Neural progenitor cell (in vitro differentiated cells): ENCODE measurements around the gene ZIC4.

Experiments used
- CTCF ChIP-seq: fragments of 200-600 bp; sonication (generic); IDR thresholded peaks from 2 replicates; pipeline ENCODE4 v1.5.1; 2017; ENCODE audit warnings: antibody characterized with exemption, mild to moderate bottlenecking
- EZH2phosphoT487 ChIP-seq: fragments of 200-600 bp; sonication (generic); IDR thresholded peaks from 2 replicates; pipeline ENCODE4 v1.6.1; 2017; ENCODE audit warnings: antibody characterized with exemption

DNA sequence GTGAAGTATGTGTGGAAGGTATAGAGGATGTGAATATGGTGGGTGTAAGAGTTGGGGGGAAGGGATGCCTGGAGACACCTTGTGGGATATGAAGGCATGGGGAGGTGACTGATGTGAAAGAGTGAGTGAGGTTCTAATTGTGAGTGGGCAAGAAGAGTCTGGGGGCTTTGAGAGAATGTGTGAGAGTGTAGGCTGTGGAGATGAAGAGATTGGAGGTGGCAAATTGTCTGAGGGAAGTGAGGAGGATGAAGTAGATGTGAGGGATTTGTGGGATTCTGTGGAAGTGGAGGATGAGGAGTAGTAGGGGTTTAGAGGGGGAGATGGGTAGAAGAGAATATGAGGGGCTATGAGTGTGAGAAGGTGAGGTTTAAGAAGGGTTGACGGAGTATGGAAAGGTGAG is 41.6 kb downstream of the ZIC4 start:
- TF ChIP-seq CTCF: no peak
- no peak for TF ChIP-seq EZH2phosphoT487
